DND-41 (cell line): Measurements from ENCODE around the gene ABCD3.
"Not testable (repeated sequence)": the region's sequence is repeated elsewhere in the genome, so short reads cannot be mapped to it uniquely, and the experiment has no call there.

ENCODE experiments used
- ATAC-seq: fragments of 200-7000 bp; cut with Tn5 transposase; 3 replicates; pipeline ENCODE4 v1.9.1; 2021; ENCODE audit warnings: low read depth; ENCODE audit not compliant: insufficient read depth
- DNase-seq: peaks from one replicate; pipeline ENCODE4 v3.0.0-alpha.2; 2020
- H2AFZ ChIP-seq: 2 replicates; pipeline ENCODE4 v1.6.0; 2012; ENCODE audit warnings: low read depth, low read length
- H3K27ac ChIP-seq: 2 replicates; pipeline ENCODE4 v1.5.1; 2012; ENCODE audit warnings: low read length, inconsistent platforms
- H3K27me3 ChIP-seq: fragments of 200-600 bp; sonication (generic); 2 replicates; pipeline ENCODE4 v1.6.0; 2012; ENCODE audit warnings: low read length, mild to moderate bottlenecking, inconsistent platforms; ENCODE audit not compliant: insufficient read depth, poor library complexity
- H3K36me3 ChIP-seq: 2 replicates; pipeline ENCODE4 v1.5.1; 2012; ENCODE audit warnings: low read length, inconsistent platforms; ENCODE audit not compliant: insufficient read depth
- H3K4me1 ChIP-seq: 2 replicates; pipeline ENCODE4 v1.5.1; 2012; ENCODE audit warnings: mild to moderate bottlenecking, low read length; ENCODE audit not compliant: insufficient read depth
- H3K4me2 ChIP-seq: 2 replicates; pipeline ENCODE4 v1.6.0; 2012; ENCODE audit warnings: mild to moderate bottlenecking, moderate library complexity, low read length, inconsistent platforms; ENCODE audit not compliant: insufficient read depth
- H3K4me3 ChIP-seq, 2 experiments: fragments of 200-600 bp in 1 of 2; shearing (Covaris generic) in 1 of 2; 2 replicates each; pipeline ENCODE4 v1.5.1; 2012 to 2016; ENCODE audit warnings: inconsistent platforms in 2 of 2, low read length in 2 of 2, mild to moderate bottlenecking in 2 of 2, low read depth in 1 of 2, moderate library complexity in 1 of 2
- H3K79me2 ChIP-seq: 2 replicates; pipeline ENCODE4 v1.6.0; 2012; ENCODE audit warnings: low read length, inconsistent platforms; ENCODE audit not compliant: insufficient read depth
- H3K9ac ChIP-seq: 2 replicates; pipeline ENCODE4 v1.6.0; 2012; ENCODE audit warnings: low read depth, mild to moderate bottlenecking, inconsistent platforms, low read length, moderate library complexity
- H3K9me3 ChIP-seq: 2 replicates; pipeline ENCODE4 v1.5.1; 2012; ENCODE audit warnings: low read length, moderate library complexity, mild to moderate bottlenecking, inconsistent platforms; ENCODE audit not compliant: insufficient read depth, severe bottlenecking
- H4K20me1 ChIP-seq: 2 replicates; pipeline ENCODE4 v1.6.0; 2012; ENCODE audit warnings: low read length; ENCODE audit not compliant: insufficient read depth
- CTCF ChIP-seq: IDR thresholded peaks from 2 replicates; pipeline ENCODE4 v1.5.1; 2012; ENCODE audit warnings: borderline replicate concordance, low read length, moderate library complexity, mild to moderate bottlenecking; ENCODE audit not compliant: poor library complexity, severe bottlenecking; ENCODE audit errors: extremely low read depth
- EZH2 ChIP-seq: IDR thresholded peaks from 3 replicates; pipeline ENCODE4 v1.6.1; 2012; ENCODE audit warnings: borderline replicate concordance, low read depth, mild to moderate bottlenecking, moderate library complexity, low read length, inconsistent platforms; ENCODE audit not compliant: severe bottlenecking

The ABCD3 gene

DNA sequence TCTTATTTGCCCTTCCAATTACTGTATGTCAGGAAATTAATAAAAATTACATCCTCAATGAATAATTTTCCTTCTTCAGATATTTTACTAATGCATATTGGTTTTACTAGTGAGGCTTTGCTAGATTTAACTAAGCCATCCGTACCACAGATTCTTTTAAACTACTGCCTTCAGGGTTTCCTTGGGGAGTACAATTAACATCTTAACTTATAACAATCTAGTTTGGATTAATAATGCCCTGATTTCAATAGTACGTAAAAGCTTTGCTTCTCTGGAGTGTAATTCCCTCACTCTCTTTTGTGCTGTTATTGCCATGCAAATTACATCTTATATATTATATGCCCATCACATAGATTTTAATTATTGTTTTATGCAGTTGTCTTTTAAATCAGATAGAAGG is 147.7 kb downstream of the ABCD3 start:
- TF ChIP-seq CTCF, result no peak
- no peak for TF ChIP-seq EZH2

DNA sequence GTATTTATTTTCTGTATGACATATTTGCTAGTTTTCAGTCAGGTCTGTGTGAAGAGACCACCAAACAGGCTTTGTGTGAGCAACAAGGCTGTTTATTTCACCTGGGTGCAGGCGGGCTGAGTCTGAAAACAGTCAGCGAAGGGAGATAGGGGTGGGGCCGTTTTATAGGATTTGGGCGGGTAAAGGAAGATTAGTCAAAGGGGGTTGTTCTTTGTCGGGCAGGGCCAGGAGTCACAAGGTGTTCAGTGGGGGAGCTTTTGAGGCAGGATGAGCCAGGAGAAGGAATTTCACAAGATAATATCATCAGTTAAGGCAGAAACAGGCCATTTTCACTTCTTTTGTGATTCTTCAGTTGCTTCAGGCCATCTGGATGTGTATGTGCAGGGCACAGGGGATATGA is 148.2 kb downstream of the ABCD3 start:
- H3K4me1 ChIP-seq, H3K4me2 ChIP-seq, DNase-seq, H3K9me3 ChIP-seq, ATAC-seq, H3K27me3 ChIP-seq, H3K27ac ChIP-seq, H3K4me3 ChIP-seq, H3K9ac ChIP-seq, H4K20me1 ChIP-seq, H2AFZ ChIP-seq, H3K79me2 ChIP-seq, H3K36me3 ChIP-seq: not testable (repeated sequence)

More for the DNA sequence above, 147.7 kb downstream of the ABCD3 start:
- H3K27me3 ChIP-seq, result no peaks in the 10 kb centered on the region
- no peak overlapping the region for H3K27ac ChIP-seq
- no peak overlapping the region for H2AFZ ChIP-seq
- H3K4me1 ChIP-seq, result no peaks in the 10 kb centered on the region
- DNase-seq (no peak), ATAC-seq (no peak)
- no peak overlapping the region for H3K4me2 ChIP-seq
- no peaks in the 10 kb centered on the region for H3K36me3 ChIP-seq
- peaks cover 9% of the 10 kb centered on the region for H3K9me3 ChIP-seq
- H3K4me3 ChIP-seq, result no peak overlapping the region
- H3K79me2 ChIP-seq, result no peaks in the 10 kb centered on the region
- H3K9ac ChIP-seq, result no peak overlapping the region
- H4K20me1 ChIP-seq, result no peaks in the 10 kb centered on the region

GRCh38 chr1:94567975-94568607 is 149.9 kb downstream of the ABCD3 start:
- H3K27ac ChIP-seq, ATAC-seq, H3K4me3 ChIP-seq, H3K9me3 ChIP-seq, H2AFZ ChIP-seq, H3K4me1 ChIP-seq, H3K4me2 ChIP-seq, H3K27me3 ChIP-seq, DNase-seq, H3K9ac ChIP-seq, H3K36me3 ChIP-seq, H3K79me2 ChIP-seq, H4K20me1 ChIP-seq: not testable (repeated sequence)
